Heart right ventricle (tissue), 16 donors: ENCODE data around the gene ST6GALNAC3. TPM values are rescaled to one million over a fixed set of nuclear protein-coding genes. Genes with fewer than 3 reads are reported as not detected.
A peak's percentile ranks its signal among the peaks of the same experiment; 100 is the strongest.

Experiments
- ATAC-seq, 8 donors: fragments of 200-7000 bp; cut with Tn5 transposase; one replicate each; pipeline ENCODE4 v1.9.1; 2020; ENCODE audit warnings: mild to moderate bottlenecking in 8 of 8, moderate library complexity in 8 of 8, moderate number of reproducible peaks in 1 of 8
- DNase-seq, 2 donors: peaks; one replicate each; pipeline ENCODE4 v3.0.0-alpha.2; 2020
- H3K27ac ChIP-seq, 10 donors: fragments of 200-600 bp; sonication (generic) in 2 of 10; one replicate each; pipeline versions ENCODE4 v1.5.0 to v1.8.0; 2020 to 2022; ENCODE audit warnings: mild to moderate bottlenecking in 3 of 10
- H3K27me3 ChIP-seq, 7 donors: fragments of 200-600 bp; one replicate each; pipeline ENCODE4 v1.8.0; 2021 to 2022; ENCODE audit warnings: mild to moderate bottlenecking in 2 of 7
- H3K36me3 ChIP-seq, 9 donors: fragments of 200-600 bp; sonication (generic) in 1 of 9; one replicate each; pipeline versions ENCODE4 v1.5.0 to v1.8.0; 2020 to 2022; ENCODE audit warnings: mild to moderate bottlenecking in 2 of 9
- H3K4me1 ChIP-seq, 9 donors: fragments of 200-600 bp; sonication (generic) in 1 of 9; one replicate each; pipeline versions ENCODE4 v1.5.0 to v1.8.0; 2020 to 2022; ENCODE audit warnings: mild to moderate bottlenecking in 4 of 9
- H3K4me3 ChIP-seq, 10 donors: fragments of 200-600 bp; sonication (generic) in 2 of 10; one replicate each; pipeline versions ENCODE4 v1.5.0 to v1.8.0; 2020 to 2022; ENCODE audit warnings: mild to moderate bottlenecking in 7 of 10, moderate library complexity in 2 of 10
- H3K9me3 ChIP-seq, 11 donors: fragments of 200-600 bp in 10 of 11; sonication (generic) in 2 of 11; one replicate each; pipeline versions ENCODE4 v1.5.0 to v1.8.0; 2013 to 2022; ENCODE audit warnings: mild to moderate bottlenecking in 2 of 11, control low read depth in 1 of 11, moderate library complexity in 1 of 11
- WGBS, 2 donors: extraction: QIAGEN DNeasy Blood & Tissue Kit; methylation state at CpG; one replicate each; pipeline ENCODE4 v1.1.7; 2013; ENCODE audit warnings: inconsistent platforms in 1 of 2; 5-methylcytosine and 5-hydroxymethylcytosine counted together
- intact Hi-C, 10 donors: fragments of 100-400 bp; cut with DNase I; formaldehyde crosslinking; loops; one replicate each; pipeline versions ENCODE4 v1.11.1 to v1.14.2; 2022
- polyA plus RNA-seq, 2 donors: library from polyadenylated mRNA; stranded (reverse); fragments of 200-250 nt; gene quantifications; one replicate each; pipeline ENCODE4 v1.2.3, GENCODE V29; 2013
- total RNA-seq, 10 donors: library from RNA; stranded (reverse); fragmentation: NEBNext Ultra II Directional in 3 of 10; extraction: Animal tissue kit (Norgen Biotek cat#: 25700) in 3 of 10; gene quantifications; one replicate each; pipeline versions ENCODE4 v1.2.1 to v1.2.4, GENCODE V29; 2021 to 2023
- TF ChIP-seq, protein P1 (sequence below), 9 donors: fragments of 200-600 bp; sonication (generic) in 2 of 9; IDR thresholded peaks; one replicate each; pipeline versions ENCODE4 v1.5.0 to v1.8.0; 2021 to 2022; ENCODE audit warnings: antibody characterized with exemption in 9 of 9, mild to moderate bottlenecking in 5 of 9, moderate library complexity in 1 of 9
- donor health status: Arrhythmogenic right ventricular cardiomyopathy.
- donor health status: ischemic (EF 13 %, LVEDD 7.1; RV severe dilation, severe dysfunction).
- donor health status: healthy with polysubstance abuse.
- donor health status: DM: no; HTN: yes; CAD: no.
- donor health status: DM: no; HTN: no; CAD: no.
- donor health status: ischemic (EF 25% LVEDD 6.9; RV normal size, moderate dysfunction).
- donor health status: ischemic (EF 25% LVEDD 5.7; RV mildly dilated, moderate dysfunction).
- donor health status: healthy.
- donor health status: DM: yes; HTN: yes; CAD: no.
- donor health status: Ischemic cardiomyopathy.
- donor health status: ischemic (EF 35%, LVEDD 5.7; RV mildly dilated, moderate dysfunction).
- donor health status: nonischemic (EF 11% LVEDD 7.7; RV severe dilation, severe dysfunction).
- donor health status: DM: yes; HTN: yes; CAD: no.
- donor health status: PGD.
- donor health status: ischemic (EF 29% LVEDD 5.4; RV normal size, mild dysfunction).
- donor health status: nonischemic (EF 23%, LVEDD 6.1; RV moderate dilation, normal function).

ST6GALNAC3 gene
- total and polyA plus RNA-seq, 12 donors: 2.8 to 10.3 (median 4.8) TPM

DNA sequence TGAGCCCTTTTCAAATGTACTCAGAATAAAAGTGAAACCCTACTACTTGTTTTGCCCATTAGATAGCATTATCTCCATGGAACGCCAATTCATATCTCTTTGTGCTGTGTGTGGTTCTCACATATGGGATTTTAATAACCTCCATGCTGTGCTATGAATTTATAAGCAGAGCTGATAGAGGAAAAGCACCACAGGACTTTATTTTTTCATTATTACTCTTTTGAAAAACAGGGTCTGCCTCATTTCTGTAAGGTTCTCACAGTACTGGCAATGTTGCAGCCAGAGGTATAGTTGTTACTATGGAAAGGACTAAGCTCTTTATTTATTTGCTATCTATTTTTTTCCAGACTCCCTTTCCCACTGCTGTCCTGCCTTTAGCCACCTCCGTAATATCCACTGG is 313.7 kb downstream of the ST6GALNAC3 start:
- 54 to 73% methylated on average over 2 of the region's 2 CpGs for WGBS, 2 donors
- intact Hi-C loops: no loop called here

DNA sequence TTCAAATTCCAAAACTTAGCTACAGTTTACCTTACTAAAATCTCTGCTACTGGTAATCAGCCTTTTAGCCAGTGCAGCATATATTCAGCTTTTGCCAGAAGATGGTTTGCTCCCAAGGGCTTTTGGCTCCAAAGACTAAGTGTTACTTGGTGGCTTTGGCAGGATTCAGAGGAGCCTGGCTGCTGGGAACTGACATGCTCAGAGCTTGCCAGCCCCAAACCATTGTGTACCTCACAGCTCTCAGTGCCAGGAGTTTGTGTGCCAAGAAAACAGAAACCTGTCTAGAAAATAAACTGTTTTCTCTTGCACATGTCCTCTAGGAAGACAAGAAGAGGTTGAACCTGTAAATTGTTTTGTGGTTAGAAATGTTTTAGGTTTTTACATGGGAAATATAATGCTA is 315.9 kb downstream of the ST6GALNAC3 start:
- Histone ChIP-seq H3K27me3 (no peaks in the 10 kb centered on the region), H3K4me1 (peaks cover 0 to 13% (median 0%) of the 10 kb centered on the region in 9 donors), H3K4me3 (no peak overlapping the region), H3K27ac (no peak overlapping the region), H3K36me3 (no peaks in the 10 kb centered on the region), H3K9me3 (no peaks in the 10 kb centered on the region)
- intact Hi-C loops: no loop called here
- ATAC-seq (peak in 3 of 8 donors; percentile 52 to 90 (median 70)), DNase-seq (peak; percentile 3 to 13)
- TF ChIP-seq, protein P1, sequence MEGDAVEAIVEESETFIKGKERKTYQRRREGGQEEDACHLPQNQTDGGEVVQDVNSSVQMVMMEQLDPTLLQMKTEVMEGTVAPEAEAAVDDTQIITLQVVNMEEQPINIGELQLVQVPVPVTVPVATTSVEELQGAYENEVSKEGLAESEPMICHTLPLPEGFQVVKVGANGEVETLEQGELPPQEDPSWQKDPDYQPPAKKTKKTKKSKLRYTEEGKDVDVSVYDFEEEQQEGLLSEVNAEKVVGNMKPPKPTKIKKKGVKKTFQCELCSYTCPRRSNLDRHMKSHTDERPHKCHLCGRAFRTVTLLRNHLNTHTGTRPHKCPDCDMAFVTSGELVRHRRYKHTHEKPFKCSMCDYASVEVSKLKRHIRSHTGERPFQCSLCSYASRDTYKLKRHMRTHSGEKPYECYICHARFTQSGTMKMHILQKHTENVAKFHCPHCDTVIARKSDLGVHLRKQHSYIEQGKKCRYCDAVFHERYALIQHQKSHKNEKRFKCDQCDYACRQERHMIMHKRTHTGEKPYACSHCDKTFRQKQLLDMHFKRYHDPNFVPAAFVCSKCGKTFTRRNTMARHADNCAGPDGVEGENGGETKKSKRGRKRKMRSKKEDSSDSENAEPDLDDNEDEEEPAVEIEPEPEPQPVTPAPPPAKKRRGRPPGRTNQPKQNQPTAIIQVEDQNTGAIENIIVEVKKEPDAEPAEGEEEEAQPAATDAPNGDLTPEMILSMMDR (IDR thresholded peaks at IDR 0.05): no peak

More for the DNA sequence above, 313.7 kb downstream of the ST6GALNAC3 start:
- Histone ChIP-seq H3K4me3 (no peak overlapping the region), H3K27ac (no peak overlapping the region), H3K4me1 (peaks cover 0 to 13% (median 0%) of the 10 kb centered on the region in 9 donors), H3K36me3 (no peaks in the 10 kb centered on the region), H3K27me3 (no peaks in the 10 kb centered on the region), H3K9me3 (peaks cover 0 to 6% (median 0%) of the 10 kb centered on the region in 11 donors)
- ATAC-seq (no peak), DNase-seq (no peak)
- TF ChIP-seq, protein P1 (IDR thresholded peaks at IDR 0.05): no peak

DNA sequence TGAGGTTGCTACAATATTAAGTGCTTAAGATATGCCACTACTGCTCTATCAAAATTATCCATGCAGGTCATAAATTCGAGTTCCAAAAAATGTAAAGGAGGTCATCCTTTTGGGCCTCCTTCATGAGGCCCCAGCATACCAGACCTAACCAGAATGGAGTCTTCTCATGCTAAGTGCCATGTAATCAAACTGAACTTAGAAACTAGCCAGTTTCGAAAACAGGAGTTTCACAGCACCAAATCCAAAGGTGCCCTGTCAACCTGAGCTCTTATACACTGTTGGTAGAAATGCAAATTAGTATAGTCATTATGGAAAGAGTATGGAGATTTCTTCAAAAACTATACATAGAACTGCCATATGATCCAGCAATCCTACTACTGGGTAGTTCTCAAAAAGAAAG is 320.5 kb downstream of the ST6GALNAC3 start:
- WGBS, 2 donors: 89 to 94% methylated on average over 2 of the region's 2 CpGs
- H3K27ac ChIP-seq: no peak overlapping the region
- no peaks in the 10 kb centered on the region for H3K36me3 ChIP-seq
- DNase-seq: no peak
- H3K9me3 ChIP-seq: no peaks in the 10 kb centered on the region
- TF ChIP-seq, protein P1 (IDR thresholded peaks at IDR 0.05): no peak
- H3K27me3 ChIP-seq: no peaks in the 10 kb centered on the region
- H3K4me3 ChIP-seq: no peak overlapping the region
- ATAC-seq: no peak
- intact Hi-C loops: no loop called here
- peaks cover 0 to 13% (median 0%) of the 10 kb centered on the region in 9 donors for H3K4me1 ChIP-seq

DNA sequence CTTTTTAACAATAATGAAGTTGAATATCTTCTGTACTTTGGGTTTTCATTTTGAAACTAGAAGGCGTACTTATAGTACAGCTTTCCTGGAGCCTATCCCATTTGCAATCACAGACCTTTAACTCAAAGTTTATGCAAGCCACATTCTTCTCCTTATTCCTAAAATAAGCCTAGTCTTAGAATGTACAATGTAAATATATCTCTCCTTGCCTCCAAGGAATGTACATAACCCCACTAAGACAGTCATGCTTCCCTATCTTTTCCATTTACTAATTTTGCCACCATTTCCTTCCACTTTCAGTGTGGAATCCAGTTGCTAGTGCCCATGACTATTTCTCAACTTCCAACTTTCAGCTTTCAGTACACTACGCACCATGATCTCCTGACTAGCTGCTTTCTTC is 327.6 kb downstream of the ST6GALNAC3 start:
- peaks cover 0 to 20% (median 11%) of the 10 kb centered on the region in 11 donors for H3K9me3 ChIP-seq
- TF ChIP-seq, protein P1 (IDR thresholded peaks at IDR 0.05): no peak
- H3K4me3 ChIP-seq: no peak overlapping the region
- no peaks in the 10 kb centered on the region for H3K36me3 ChIP-seq
- H3K27me3 ChIP-seq: no peaks in the 10 kb centered on the region
- ATAC-seq: no peak
- no peak overlapping the region for H3K27ac ChIP-seq
- intact Hi-C loops: no loop called here
- 96 to 98% methylated on average over 2 of the region's 2 CpGs for WGBS, 2 donors
- no peak for DNase-seq
- no peaks in the 10 kb centered on the region for H3K4me1 ChIP-seq
